GM12878 (cell line): ENCODE results near the gene DMWD. TPM values are rescaled to one million over a fixed set of nuclear protein-coding genes. Genes with fewer than 3 reads are reported as not detected.

ENCODE experiments used
- ATAC-seq: fragments of 200-7000 bp; cut with Tn5 transposase; 3 replicates; pipeline ENCODE4 v1.9.1; 2020; ENCODE audit warnings: mild to moderate bottlenecking, moderate library complexity
- BruUV-seq: library from RNA; stranded (reverse); fragments of 400-500 nt; replicated peaks from 2 replicates; lab custom pipeline; 2021; lab: Mats Ljungman, UMichigan
- CTCF ChIA-PET: fragments of 300-600 bp; sonication (Branson Sonifier 250); formaldehyde crosslinking; extraction: SDS; loops from one replicate; lab custom pipeline; 2021; ENCODE audit warnings: inconsistent platforms; lab: Yijun Ruan, JAX
- POLR2A ChIA-PET: fragments of 350-600 bp; formaldehyde crosslinking; extraction: SDS; loops from one replicate; lab custom pipeline; 2021; ENCODE audit warnings: inconsistent platforms; lab: Charles Lee
- RAD21 ChIA-PET: fragments of 300-600 bp; sonication (Branson Sonifier 250); formaldehyde crosslinking; loops from one replicate; lab custom pipeline; 2023; ENCODE audit warnings: antibody characterized with exemption; ENCODE audit not compliant: unreplicated experiment; lab: Charles Lee
- SMC1A ChIA-PET: fragments of 300-600 bp; sonication (Branson Sonifier 250); formaldehyde crosslinking; loops from one replicate; lab custom pipeline; 2023; ENCODE audit not compliant: unreplicated experiment, uncharacterized antibody; lab: Charles Lee
- DNase-seq: peaks from one replicate; pipeline ENCODE4 v3.0.0-alpha.2; 2011; ENCODE audit warnings: low read depth, low spot score
- FAIRE-seq: peaks from 3 replicates; lab custom pipeline; 2011; peaks lifted over from hg19 to GRCh38; lab: Jason Lieb, UNC
- H2AFZ ChIP-seq: 2 replicates; pipeline ENCODE4 v1.6.0; 2011; ENCODE audit warnings: low read depth, low read length, control low read depth; ENCODE audit not compliant: control insufficient read depth
- H3K27ac ChIP-seq: 2 replicates; pipeline ENCODE4 v1.5.1; 2011; ENCODE audit warnings: control low read depth; ENCODE audit not compliant: control insufficient read depth, insufficient read depth
- H3K27me3 ChIP-seq, 2 experiments: replicated peaks in 1 of 2; 2 replicates each; pipeline versions ENCODE4 v1.6.0 to v1.6.1; 2011; ENCODE audit warnings: low read length in 1 of 2; ENCODE audit not compliant: control insufficient read depth in 2 of 2, insufficient read depth in 2 of 2
- H3K36me3 ChIP-seq, 2 experiments: 2 replicates each; pipeline ENCODE4 v1.5.1; 2011; ENCODE audit warnings: low read length in 1 of 2; ENCODE audit not compliant: control insufficient read depth in 2 of 2, insufficient read depth in 2 of 2
- H3K4me1 ChIP-seq: 2 replicates; pipeline ENCODE4 v1.6.1; 2011; ENCODE audit warnings: mild to moderate bottlenecking, low read length, moderate library complexity, mixed read lengths; ENCODE audit not compliant: control insufficient read depth, insufficient read depth
- H3K4me2 ChIP-seq: 2 replicates; pipeline ENCODE4 v1.6.0; 2011; ENCODE audit warnings: control low read depth; ENCODE audit not compliant: control insufficient read depth, insufficient read depth
- H3K4me3 ChIP-seq: fragments of 200-600 bp; sonication (generic); 2 replicates; pipeline ENCODE4 v1.5.1; 2016
- H3K79me2 ChIP-seq: 2 replicates; pipeline ENCODE4 v1.6.0; 2011; ENCODE audit warnings: low read length; ENCODE audit not compliant: control insufficient read depth, insufficient read depth
- H3K9ac ChIP-seq: 2 replicates; pipeline ENCODE4 v1.8.0; 2011; ENCODE audit warnings: low read length, control low read depth, mixed read lengths; ENCODE audit not compliant: control insufficient read depth, insufficient read depth
- H3K9me3 ChIP-seq: replicated peaks from 3 replicates; pipeline ENCODE4 v1.5.1; 2011; ENCODE audit warnings: mild to moderate bottlenecking, low read length; ENCODE audit not compliant: control insufficient read depth, insufficient read depth
- H4K20me1 ChIP-seq: 2 replicates; pipeline ENCODE4 v1.6.0; 2011; ENCODE audit not compliant: control insufficient read depth, insufficient read depth
- BCL11A ChIP-seq: IDR thresholded peaks from 2 replicates; pipeline ENCODE4 v1.6.1; 2011; ENCODE audit warnings: low read depth, low read length
- CBX5 ChIP-seq: sonication (generic); IDR thresholded peaks from 2 replicates; pipeline ENCODE4 v1.6.1; 2016; ENCODE audit warnings: low read depth, moderate library complexity, mild to moderate bottlenecking, inconsistent platforms
- DPF2 ChIP-seq: fragments of 450-650 bp; IDR thresholded peaks from 2 replicates; pipeline ENCODE4 v1.6.1; 2017; ENCODE audit warnings: mild to moderate bottlenecking
- JUND ChIP-seq: IDR thresholded peaks from 2 replicates; pipeline ENCODE4 v1.6.1; 2012; ENCODE audit warnings: low read depth, mild to moderate bottlenecking, low read length, improper control_type of control experiment, moderate library complexity
- SMAD1 ChIP-seq: fragments of 450-650 bp; IDR thresholded peaks from 2 replicates; pipeline ENCODE4 v1.6.1; 2018; ENCODE audit warnings: mild to moderate bottlenecking, low read depth; ENCODE audit not compliant: partially characterized antibody
- STAT1 ChIP-seq: fragments of 450-650 bp; conservative IDR thresholded peaks from 2 replicates; pipeline ENCODE4 v1.6.1; 2014; ENCODE audit warnings: antibody characterized with exemption, mild to moderate bottlenecking
- USF2 ChIP-seq: IDR thresholded peaks from 2 replicates; pipeline ENCODE4 v1.6.1; 2011; ENCODE audit warnings: low read depth, low read length, improper control_type of control experiment, borderline replicate concordance
- WGBS: methylation state at CpG from one replicate; pipeline ENCODE4 v1.1.6; 2016; ENCODE audit warnings: low lambda C conversion rate; ENCODE audit not compliant: insufficient replicate concordance, insufficient coverage; ENCODE audit errors: missing lambda C conversion rate; 5-methylcytosine and 5-hydroxymethylcytosine counted together
- in situ Hi-C: fragments of 300-500 bp; cut with MboI; formaldehyde crosslinking; loops from 9 replicates; pipeline ENCODE4 v1.14.3; 2018; ENCODE audit warnings: mixed read lengths
- intact Hi-C: fragments of 100-400 bp; cut with micrococcal nuclease; formaldehyde crosslinking; loops from one replicate; pipeline ENCODE4 v1.14.2; 2022; ENCODE audit not compliant: unreplicated experiment
- polyA plus RNA-seq, 11 experiments: library from polyadenylated mRNA; depleted of rRNA in 4 of 11; unstranded in 6 of 11; stranded (reverse) in 5 of 11; fragments of >200 nt; fragmentation: Nextera tagmentation in 4 of 11; fragmentation: Illumina TruSeq in 1 of 11; extraction: Ambion mirVana in 4 of 11; extraction: Trizol in 1 of 11; gene quantifications; 1 replicate in 1 of 11; 2 replicates in 10 of 11; pipeline versions ENCODE4 v1.2.1 to v1.2.3, GENCODE V29; 2011 to 2016; ENCODE audit warnings: inconsistent platforms in 2 of 11, missing spikeins in 2 of 11, low read depth in 1 of 11
- total RNA-seq, 4 experiments: library from RNA; depleted of rRNA in 3 of 4; stranded (reverse); fragments of >200 nt in 3 of 4; fragmentation: Illumina TruSeq in 1 of 4; extraction: Trizol in 1 of 4; gene quantifications; 2 replicates each; pipeline versions ENCODE4 v1.2.1 to v1.2.3, GENCODE V29; 2013 to 2021
- TF ChIP-seq, protein P1 (sequence below): IDR thresholded peaks from 2 replicates; pipeline ENCODE4 v1.6.1; 2011; ENCODE audit warnings: borderline replicate concordance, low read depth, mild to moderate bottlenecking, moderate library complexity, mixed read lengths, low read length; ENCODE audit not compliant: insufficient read depth; ENCODE audit errors: extremely low read length

Gene DMWD
- total and polyA plus RNA-seq, 10 of the 15 experiments (the other 5 are each of a cell fraction or from before 2014, with no cell fraction given), result 3.5 to 56.0 (median 11.6) TPM

GRCh38 chr19:45780448-45781213, 12.0 kb downstream of the DMWD start (continued):
- TF ChIP-seq, protein P1, sequence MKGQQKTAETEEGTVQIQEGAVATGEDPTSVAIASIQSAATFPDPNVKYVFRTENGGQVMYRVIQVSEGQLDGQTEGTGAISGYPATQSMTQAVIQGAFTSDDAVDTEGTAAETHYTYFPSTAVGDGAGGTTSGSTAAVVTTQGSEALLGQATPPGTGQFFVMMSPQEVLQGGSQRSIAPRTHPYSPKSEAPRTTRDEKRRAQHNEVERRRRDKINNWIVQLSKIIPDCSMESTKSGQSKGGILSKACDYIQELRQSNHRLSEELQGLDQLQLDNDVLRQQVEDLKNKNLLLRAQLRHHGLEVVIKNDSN, result no peak

GRCh38 chr19:45780146-45780447, 12.5 kb downstream of the DMWD start:
- ChIA-PET RAD21 (no interaction called here), POLR2A (no interaction called here), SMC1A (no interaction called here), CTCF (interaction anchor here (0.5 to 1.8 kb wide), 3 partner anchors 10 to 50 kb away, joined by 5 to 45 read pairs (median 9); partner anchors contain the start of genes DMWD, FBXO46 and SIX5)
- WGBS, result 36% methylated on average over 4 of the region's 4 CpGs
- in situ Hi-C loops (no loop called here), intact Hi-C loops (no loop called here)
- TF ChIP-seq DPF2, result no peak
- no peak for TF ChIP-seq SMAD1
- TF ChIP-seq BCL11A, result no peak
- TF ChIP-seq JUND, result no peak
- TF ChIP-seq STAT1, result no peak
- no peak for TF ChIP-seq USF2
- no peak for TF ChIP-seq CBX5
- H3K79me2 ChIP-seq, result no peaks in the 10 kb centered on the region
- no peaks in the 10 kb centered on the region for H3K9me3 ChIP-seq
- H4K20me1 ChIP-seq, result no peaks in the 10 kb centered on the region
- ATAC-seq (no peak), DNase-seq (no peak), FAIRE-seq (no peak)
- H3K27me3 ChIP-seq, result no peaks in the 10 kb centered on the region
- no peak overlapping the region; the same call in 1 of the 2 replicates for H3K4me2 ChIP-seq
- no peak overlapping the region for H3K9ac ChIP-seq
- peaks cover 11% of the 10 kb centered on the region for H3K4me1 ChIP-seq
- no peak overlapping the region for H3K27ac ChIP-seq
- H3K4me3 ChIP-seq, result no peak overlapping the region
- BruUV-seq, result no TSS peak
- no peak overlapping the region for H2AFZ ChIP-seq
- H3K36me3 ChIP-seq, result no peaks in the 10 kb centered on the region
